Adrenal gland (tissue), 5 donors: ENCODE data around the gene NAPSA.
"Not testable (repeated sequence)": the region's sequence is repeated elsewhere in the genome, so short reads cannot be mapped to it uniquely, and the experiment has no call there.

Experiments used
- CTCF ChIP-seq, 6 experiments: fragments of 450-650 bp in 4 of 6; fragments of 200-600 bp in 2 of 6; sonication (generic) in 1 of 6; IDR thresholded peaks; 1 replicate in 5 of 6; 2 replicates in 1 of 6; pipeline versions ENCODE4 v1.5.1 to v1.8.0; 2016 to 2021; ENCODE audit warnings: antibody characterized with exemption in 6 of 6, mild to moderate bottlenecking in 2 of 6, moderate library complexity in 1 of 6
- POLR2A ChIP-seq, 2 donors: fragments of 450-650 bp; IDR thresholded peaks; one replicate each; pipeline ENCODE4 v1.6.1; 2017; ENCODE audit warnings: antibody characterized with exemption in 2 of 2, mild to moderate bottlenecking in 2 of 2, moderate library complexity in 1 of 2
- donor health status: DM: no; HTN: no; CAD: no.

- not testable (repeated sequence) for TF ChIP-seq POLR2A, CTCF (IDR thresholded peaks at IDR 0.05)
Observed at GRCh38 chr19:50329926-50330294, 35.5 kb downstream of the NAPSA start.
